OCI-LY1 (cell line): Measurements from ENCODE around the gene TXNDC11.

ENCODE experiments used
- EZH2 ChIP-seq: fragments of 200-600 bp; sonication (generic), shearing (Covaris generic); IDR thresholded peaks from 2 replicates; pipeline ENCODE4 v1.8.0; 2017; ENCODE audit warnings: borderline replicate concordance, mixed run types, mild to moderate bottlenecking, antibody characterized with exemption, low read length, moderate library complexity, mixed read lengths
- TF ChIP-seq, protein P1 (sequence below): fragments of 200-600 bp; sonication (generic), shearing (Covaris generic); IDR thresholded peaks from 2 replicates; pipeline ENCODE4 v1.5.1; 2017; ENCODE audit warnings: mild to moderate bottlenecking, antibody characterized with exemption, low read length, moderate library complexity, mixed read lengths

DNA sequence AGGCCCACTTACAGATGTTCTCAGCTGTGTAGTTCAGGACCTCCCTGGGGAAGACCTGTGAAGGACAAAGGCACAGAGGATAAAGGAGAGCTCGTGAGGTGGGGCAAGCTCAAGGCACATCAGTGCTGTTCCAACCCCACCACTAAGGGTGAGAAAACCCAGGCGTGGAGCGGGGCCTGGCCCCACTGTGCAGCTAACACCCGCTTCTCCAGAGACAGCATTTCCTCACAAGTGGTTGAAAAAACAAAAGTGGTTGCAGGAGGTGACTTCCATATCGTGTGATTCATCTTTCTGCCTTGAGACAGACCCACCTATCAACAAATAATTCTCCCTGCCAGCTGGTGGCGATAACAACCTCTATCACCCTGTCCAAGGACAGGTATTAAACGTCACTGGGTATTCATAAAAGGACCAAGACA, 44.4 kb downstream of the TXNDC11 start:
- TF ChIP-seq, protein P1, sequence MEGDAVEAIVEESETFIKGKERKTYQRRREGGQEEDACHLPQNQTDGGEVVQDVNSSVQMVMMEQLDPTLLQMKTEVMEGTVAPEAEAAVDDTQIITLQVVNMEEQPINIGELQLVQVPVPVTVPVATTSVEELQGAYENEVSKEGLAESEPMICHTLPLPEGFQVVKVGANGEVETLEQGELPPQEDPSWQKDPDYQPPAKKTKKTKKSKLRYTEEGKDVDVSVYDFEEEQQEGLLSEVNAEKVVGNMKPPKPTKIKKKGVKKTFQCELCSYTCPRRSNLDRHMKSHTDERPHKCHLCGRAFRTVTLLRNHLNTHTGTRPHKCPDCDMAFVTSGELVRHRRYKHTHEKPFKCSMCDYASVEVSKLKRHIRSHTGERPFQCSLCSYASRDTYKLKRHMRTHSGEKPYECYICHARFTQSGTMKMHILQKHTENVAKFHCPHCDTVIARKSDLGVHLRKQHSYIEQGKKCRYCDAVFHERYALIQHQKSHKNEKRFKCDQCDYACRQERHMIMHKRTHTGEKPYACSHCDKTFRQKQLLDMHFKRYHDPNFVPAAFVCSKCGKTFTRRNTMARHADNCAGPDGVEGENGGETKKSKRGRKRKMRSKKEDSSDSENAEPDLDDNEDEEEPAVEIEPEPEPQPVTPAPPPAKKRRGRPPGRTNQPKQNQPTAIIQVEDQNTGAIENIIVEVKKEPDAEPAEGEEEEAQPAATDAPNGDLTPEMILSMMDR = no peak
- TF ChIP-seq EZH2 = no peak
